ENCODE results near the gene NDFIP1.

Gene NDFIP1

DNA sequence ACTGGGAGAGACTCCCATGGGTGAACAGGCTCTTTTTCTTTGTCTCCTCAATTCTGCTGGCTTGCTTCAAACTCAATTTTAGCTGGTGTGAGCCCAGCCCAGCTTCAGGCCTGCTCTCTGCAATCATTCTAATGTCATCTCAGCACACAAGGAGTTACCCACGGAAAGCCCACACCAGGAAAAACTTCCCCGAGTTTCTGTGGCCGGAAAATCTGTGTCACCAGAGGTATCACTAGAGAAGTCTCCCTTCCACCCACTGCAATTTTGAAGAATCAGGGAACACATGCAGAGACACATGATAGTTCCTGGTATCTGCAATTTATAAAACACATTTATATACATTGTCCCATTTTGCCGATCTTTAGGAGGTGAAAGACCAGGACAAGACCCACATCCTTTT lies 13.5 kb upstream of the NDFIP1 start:
- no peak for FAIRE-seq

DNA sequence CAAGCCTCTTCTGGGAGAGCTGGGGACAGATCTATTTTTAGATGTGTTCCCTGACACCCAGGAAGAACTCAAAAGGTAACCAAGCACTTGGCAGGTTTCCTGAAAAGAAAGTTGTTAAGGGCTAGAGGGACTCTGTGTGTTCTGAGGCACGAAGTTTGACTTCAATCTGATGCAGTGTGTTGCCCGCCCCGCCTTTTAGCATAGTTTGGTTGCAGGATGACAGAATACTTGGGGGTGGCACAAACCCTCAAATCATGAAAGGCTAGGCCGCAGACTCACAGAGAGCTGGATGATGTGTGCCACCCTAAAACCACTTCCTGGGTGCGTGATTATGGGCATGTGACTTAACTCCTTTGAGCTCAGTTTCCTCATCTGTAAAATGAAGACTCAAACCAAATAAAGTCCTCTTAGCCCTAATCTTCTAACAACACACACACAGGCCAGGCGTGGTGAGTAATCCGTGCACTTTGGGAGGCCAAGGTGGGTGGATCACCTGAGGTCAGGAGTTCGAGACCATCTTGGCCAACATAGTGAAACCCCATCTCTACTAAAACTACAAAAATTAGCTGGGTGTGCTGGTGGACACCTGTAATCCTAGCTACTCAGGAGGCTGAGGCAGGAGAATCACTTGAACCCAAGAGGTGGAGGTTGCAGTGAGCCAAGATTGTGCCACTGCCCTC lies 12.8 kb upstream of the NDFIP1 start:
- FAIRE-seq: no peak

- FAIRE-seq: no peak
These were observed 12.2 kb upstream of the NDFIP1 start for GRCh38 chr5:142096382-142096781.

DNA sequence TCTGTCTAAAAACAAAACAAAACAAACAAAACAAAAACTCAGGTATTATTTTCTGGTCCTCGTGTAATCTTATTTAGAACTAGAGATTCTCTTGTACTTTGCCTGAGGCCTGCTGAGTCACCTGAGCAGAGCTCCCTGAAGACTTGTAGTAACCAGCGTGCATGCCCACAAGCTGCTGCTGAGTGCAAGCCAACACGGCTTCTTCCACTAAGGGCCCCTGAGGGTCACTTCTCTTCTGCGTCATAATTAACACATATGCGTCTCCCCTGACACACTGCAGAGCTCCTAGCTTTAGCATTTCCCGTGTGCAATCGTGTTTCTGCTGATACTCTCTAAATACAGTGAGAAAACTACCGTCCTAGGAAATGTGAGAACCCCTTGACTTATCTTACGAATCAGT lies 10.9 kb upstream of the NDFIP1 start:
- FAIRE-seq: no peak

DNA sequence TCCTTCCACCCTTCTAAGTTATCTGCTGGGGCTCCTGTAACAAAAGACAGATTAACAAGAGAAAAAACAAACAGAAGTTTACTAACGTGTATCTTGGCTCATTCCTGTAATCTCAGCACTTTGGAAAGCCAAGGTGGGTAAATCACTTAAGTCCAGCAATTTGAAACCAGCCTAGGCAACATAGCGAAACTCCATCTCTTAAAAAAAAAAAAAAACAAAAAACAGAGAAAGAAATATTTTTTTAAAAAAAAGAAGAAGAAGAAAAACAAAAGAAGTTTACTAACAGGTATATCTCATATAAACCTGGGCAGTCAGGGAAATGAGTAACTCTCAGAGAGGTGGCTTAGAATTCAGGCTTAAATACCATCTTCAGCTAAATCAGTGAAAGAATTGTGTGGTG lies 10.3 kb upstream of the NDFIP1 start:
- FAIRE-seq: no peak

DNA sequence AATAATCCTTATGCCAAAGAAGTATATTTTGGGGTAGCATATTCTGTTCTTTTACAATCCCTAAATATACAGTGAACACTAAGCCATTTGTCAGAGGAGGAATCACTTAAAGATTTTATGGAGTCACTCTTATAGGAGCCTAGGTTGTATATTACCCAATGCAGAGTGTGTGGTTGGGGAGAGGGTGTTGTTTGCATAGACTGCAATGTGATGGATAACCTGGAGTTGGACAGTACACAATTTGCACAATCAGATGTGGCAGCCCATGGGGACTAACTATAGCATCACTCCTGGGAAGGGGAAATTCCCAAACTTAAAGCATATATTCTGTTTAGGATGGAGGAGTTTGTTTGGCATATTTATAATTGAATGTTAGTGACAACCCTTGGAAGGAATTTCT lies 9.6 kb upstream of the NDFIP1 start:
- FAIRE-seq: no peak

DNA sequence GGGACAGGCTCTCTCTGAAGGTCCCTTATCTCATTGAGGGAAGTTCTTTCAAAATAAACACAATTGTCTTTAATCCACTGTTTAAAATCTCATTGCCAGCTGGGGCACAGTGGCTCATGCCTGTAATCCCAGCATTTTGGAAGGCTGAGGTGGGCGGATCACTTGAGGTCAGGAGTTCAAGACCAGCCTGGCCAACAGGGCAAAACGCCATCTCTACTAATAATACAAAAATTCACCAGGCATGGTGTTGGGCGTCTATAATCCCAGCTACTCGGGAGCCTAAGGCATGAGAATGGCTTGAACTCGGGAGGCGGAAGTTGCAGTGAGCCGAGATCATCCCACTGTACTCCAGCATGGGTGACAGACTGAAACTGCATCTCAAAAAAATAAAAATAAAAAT lies 8.3 kb upstream of the NDFIP1 start:
- FAIRE-seq: no peak

- no peak for FAIRE-seq
These were observed 5.4 kb upstream of the NDFIP1 start for GRCh38 chr5:142102980-142103740.

GRCh38 chr5:142104491-142104890 lies 4.1 kb upstream of the NDFIP1 start:
- no peak for FAIRE-seq

DNA sequence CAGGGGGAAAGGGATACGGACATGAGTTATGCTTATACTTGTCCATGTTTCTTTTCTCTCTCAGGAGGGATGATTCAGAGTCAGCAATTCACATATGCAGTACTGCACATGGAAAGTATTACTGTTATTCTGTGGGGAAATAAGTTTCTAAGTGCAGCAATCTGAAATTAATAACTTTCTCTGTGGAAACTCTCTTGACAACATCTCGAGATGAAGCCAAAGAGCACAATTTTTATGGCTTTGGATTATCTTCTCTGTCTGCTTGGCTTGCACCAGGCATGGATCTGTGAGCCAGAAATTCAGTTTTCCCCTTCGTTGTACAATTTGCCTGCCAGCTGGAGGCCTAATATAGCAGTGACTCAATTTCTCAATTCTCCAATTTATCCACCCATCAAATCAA lies 2.5 kb upstream of the NDFIP1 start:
- no peak for FAIRE-seq

GRCh38 chr5:142107036-142107735 lies 1.4 kb upstream of the NDFIP1 start:
- FAIRE-seq: no peak

GRCh38 chr5:142107736-142108431 lies 695 bp upstream of the NDFIP1 start:
- FAIRE-seq: no peak

DNA sequence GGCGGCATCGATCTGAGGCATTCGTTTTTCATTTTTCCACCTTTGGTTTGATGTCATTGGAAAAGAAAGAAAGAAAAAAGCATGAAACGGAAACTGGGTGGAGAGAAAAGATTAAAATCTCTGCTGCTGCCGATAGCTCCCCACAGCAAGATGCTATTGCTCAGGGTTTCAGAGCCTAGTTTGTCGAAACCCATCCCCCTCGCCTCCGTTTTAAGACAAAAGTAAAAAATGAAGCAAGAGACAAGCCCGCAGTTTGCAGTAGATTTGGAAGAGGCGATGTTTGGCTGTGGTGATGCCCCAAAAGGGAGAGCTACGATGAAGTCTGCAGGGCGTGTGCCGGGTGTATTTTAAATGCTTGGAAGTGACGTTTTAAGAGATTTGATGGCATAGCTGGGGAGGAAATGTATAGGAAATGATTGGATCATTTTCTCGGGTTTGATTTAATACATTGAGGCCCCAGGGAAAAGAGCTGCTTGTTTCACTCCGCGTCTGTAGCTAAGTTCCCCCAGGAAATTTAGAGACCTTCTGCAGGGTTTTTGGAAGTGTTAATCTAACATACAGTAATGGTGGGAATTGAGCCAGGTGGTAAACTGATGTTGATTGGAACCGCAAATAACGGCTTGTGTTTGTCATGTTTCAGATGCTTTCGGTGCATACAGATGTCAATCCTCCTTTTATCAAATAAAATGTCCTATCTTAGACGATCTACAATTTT lies 909 bp downstream of the NDFIP1 start:
- FAIRE-seq: no peak

GRCh38 chr5:142110046-142110531 lies 1.5 kb downstream of the NDFIP1 start:
- FAIRE-seq: peak; percentile 19

DNA sequence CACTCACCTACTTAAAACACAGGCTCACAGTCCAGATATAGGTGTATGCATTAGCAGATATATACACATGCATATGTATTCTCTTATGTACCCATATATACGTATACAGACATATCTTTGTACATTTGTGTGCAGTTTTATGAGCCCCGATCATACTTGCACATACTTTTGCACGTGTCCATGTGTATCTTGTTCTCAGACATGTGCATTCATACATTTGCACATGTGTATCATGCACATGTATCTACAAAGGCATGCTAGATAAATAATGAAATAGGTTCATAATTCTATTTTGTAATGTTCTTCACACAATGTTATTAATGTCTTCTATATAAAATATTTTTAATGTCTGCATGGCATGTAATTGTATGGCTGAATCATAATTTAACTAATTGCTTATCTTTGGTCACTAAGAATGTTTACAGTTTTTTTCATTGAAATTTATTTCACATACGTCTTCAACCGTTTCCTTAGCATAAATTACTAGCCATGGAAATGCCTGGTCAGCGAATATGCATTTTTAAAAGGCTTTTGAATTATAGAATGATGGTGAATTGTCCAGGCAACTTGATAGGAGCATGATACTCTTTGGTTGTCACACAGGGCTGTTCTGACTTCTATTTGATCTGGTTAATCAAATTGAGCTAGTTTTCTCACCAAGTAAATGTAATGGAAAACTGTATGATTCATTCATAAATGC lies 2.6 kb downstream of the NDFIP1 start:
- no peak for FAIRE-seq

- no peak for FAIRE-seq
These were observed 6.1 kb downstream of the NDFIP1 start for GRCh38 chr5:142114687-142115086.

- FAIRE-seq: no peak
These were observed 7.5 kb downstream of the NDFIP1 start for GRCh38 chr5:142115937-142116614.

DNA sequence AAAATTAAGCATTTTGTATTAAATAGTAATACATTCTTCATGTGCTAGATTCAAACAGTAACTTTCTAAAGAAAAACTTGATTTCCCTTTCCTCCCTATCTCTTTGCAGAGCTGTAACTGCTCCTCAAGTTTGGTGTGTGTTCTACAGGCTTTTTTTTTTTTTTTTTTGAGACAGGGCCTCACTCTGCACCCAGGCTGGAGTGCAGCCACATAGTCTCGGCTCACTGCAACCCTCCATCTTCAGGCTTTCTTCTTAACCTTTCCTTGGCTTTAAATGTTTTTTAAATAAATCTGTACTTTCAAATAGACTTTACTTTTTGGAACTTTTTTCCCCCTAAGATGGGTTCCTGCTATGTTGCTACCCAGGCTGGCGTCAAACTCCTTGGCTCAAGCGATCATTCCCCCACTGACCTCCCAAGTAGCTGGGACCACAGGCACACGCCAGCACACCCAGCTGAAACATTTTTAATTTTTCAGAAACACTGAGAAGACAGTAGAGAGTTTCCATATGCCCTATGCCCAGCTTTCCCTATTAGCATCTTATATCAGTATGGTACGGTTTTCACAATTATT lies 9.1 kb downstream of the NDFIP1 start:
- no peak for FAIRE-seq

- no peak for FAIRE-seq
These were observed 9.6 kb downstream of the NDFIP1 start for GRCh38 chr5:142118155-142118686.

- FAIRE-seq: no peak
These were observed 10.6 kb downstream of the NDFIP1 start for GRCh38 chr5:142119051-142119625.

All from A204.1 (cell line).